ENCODE data around the gene SEMA5A.

The SEMA5A gene

DNA sequence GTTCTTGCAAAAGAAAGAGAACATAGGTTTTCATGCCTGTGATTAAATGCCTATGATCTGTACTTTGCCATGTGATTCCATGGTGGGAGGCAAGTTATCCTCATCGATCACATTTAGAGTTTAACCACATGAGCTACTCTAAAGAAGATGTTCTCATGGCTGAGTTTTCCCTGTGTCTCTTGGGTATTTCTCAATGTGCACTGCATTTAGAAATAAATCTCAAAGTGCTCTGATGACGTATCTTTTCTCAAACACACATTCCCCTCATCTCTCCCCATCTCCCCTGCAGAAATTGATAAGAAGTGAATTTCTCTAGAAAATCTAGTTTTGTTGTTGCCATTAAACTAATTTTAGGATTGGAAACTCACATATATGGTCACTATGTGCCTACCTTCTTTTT, 282.2 kb downstream of the SEMA5A start:
- no peaks in the 10 kb centered on the region for H3K9me2 ChIP-seq (replicated peaks; ENCODE audit: insufficient read depth, low read length)
- H3K4me1 ChIP-seq (ENCODE audit: low read length), result no peaks in the 10 kb centered on the region
- H3K9me3 ChIP-seq (replicated peaks; ENCODE audit: insufficient read depth, low read length), result no peaks in the 10 kb centered on the region
- TF ChIP-seq, protein P1, sequence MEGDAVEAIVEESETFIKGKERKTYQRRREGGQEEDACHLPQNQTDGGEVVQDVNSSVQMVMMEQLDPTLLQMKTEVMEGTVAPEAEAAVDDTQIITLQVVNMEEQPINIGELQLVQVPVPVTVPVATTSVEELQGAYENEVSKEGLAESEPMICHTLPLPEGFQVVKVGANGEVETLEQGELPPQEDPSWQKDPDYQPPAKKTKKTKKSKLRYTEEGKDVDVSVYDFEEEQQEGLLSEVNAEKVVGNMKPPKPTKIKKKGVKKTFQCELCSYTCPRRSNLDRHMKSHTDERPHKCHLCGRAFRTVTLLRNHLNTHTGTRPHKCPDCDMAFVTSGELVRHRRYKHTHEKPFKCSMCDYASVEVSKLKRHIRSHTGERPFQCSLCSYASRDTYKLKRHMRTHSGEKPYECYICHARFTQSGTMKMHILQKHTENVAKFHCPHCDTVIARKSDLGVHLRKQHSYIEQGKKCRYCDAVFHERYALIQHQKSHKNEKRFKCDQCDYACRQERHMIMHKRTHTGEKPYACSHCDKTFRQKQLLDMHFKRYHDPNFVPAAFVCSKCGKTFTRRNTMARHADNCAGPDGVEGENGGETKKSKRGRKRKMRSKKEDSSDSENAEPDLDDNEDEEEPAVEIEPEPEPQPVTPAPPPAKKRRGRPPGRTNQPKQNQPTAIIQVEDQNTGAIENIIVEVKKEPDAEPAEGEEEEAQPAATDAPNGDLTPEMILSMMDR (IDR thresholded peaks at IDR 0.05; ENCODE audit: low read length), result no peak
- TF ChIP-seq EZH2phosphoT487 (IDR thresholded peaks at IDR 0.05; ENCODE audit: low read length) (no peak), EZH2 (optimal IDR thresholded peaks at IDR 0.05; ENCODE audit: low read depth, low read length) (no peak)
- H3K79me2 ChIP-seq (ENCODE audit: low read length), result no peaks in the 10 kb centered on the region
- no peak overlapping the region for H3K4me3 ChIP-seq (ENCODE audit: low read length)
- DNase-seq, result no peak
- H3K27ac ChIP-seq (ENCODE audit: low read length), result no peak overlapping the region
- no peak overlapping the region for H2AFZ ChIP-seq (ENCODE audit: low read length)
- H3K36me3 ChIP-seq (replicated peaks; ENCODE audit: insufficient read depth, low read length), result no peaks in the 10 kb centered on the region
- no peaks in the 10 kb centered on the region for H3F3A ChIP-seq (ENCODE audit: insufficient read depth, low read length)
- H3K9ac ChIP-seq (ENCODE audit: low read length), result no peak overlapping the region
- no peaks in the 10 kb centered on the region for H4K20me1 ChIP-seq (ENCODE audit: insufficient read depth, low read length)
- H3K27me3 ChIP-seq (replicated peaks; ENCODE audit: insufficient read depth, low read length), result no peaks in the 10 kb centered on the region
- no peak overlapping the region for H3K4me2 ChIP-seq (ENCODE audit: low read depth, low read length)

DNA sequence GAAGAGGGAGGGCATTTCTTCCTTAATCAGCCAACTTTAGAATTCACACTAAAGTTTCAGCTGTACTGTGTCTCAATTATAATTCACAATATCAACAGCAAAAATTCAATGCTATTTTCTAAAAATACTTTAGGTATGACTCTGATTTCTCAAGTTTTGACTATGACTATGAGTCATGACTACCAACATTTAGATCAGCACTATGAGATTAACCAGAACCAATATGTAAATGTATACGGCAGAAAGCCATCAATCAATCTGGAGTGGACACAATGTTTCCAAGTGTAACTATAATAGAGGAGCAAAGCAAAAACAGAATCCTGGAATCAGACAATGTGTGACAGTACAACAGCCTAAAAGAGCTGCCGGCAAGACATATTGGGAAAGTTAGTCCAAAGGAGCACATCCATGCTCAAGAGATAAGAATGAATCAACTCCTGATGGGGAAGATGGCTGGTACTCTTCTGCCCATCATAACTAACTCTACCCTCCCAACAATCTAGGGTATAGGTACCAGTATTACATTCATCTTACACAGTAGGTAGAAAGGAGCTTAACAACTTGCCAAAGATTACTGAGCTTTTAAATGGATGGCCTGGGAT, 294.4 kb downstream of the SEMA5A start:
- no peak for DNase-seq
- TF ChIP-seq, protein P1 (IDR thresholded peaks at IDR 0.05; ENCODE audit: low read length), result no peak
- TF ChIP-seq EZH2 (optimal IDR thresholded peaks at IDR 0.05; ENCODE audit: low read depth, low read length) (no peak), EZH2phosphoT487 (IDR thresholded peaks at IDR 0.05; ENCODE audit: low read length) (no peak)
- Histone ChIP-seq H3K9me3 (replicated peaks; ENCODE audit: insufficient read depth, low read length) (no peaks in the 10 kb centered on the region), H3K9me2 (replicated peaks; ENCODE audit: insufficient read depth, low read length) (no peaks in the 10 kb centered on the region), H2AFZ (ENCODE audit: low read length) (no peak overlapping the region), H3K4me2 (ENCODE audit: low read depth, low read length) (no peak overlapping the region), H3K27ac (ENCODE audit: low read length) (no peak overlapping the region), H3K79me2 (ENCODE audit: low read length) (no peaks in the 10 kb centered on the region), H3K27me3 (replicated peaks; ENCODE audit: insufficient read depth, low read length) (no peaks in the 10 kb centered on the region), H3F3A (ENCODE audit: insufficient read depth, low read length) (no peaks in the 10 kb centered on the region), H3K4me1 (ENCODE audit: low read length) (no peaks in the 10 kb centered on the region), H3K4me3 (ENCODE audit: low read length) (no peak overlapping the region), H4K20me1 (ENCODE audit: insufficient read depth, low read length) (no peaks in the 10 kb centered on the region), H3K9ac (ENCODE audit: low read length) (no peak overlapping the region), H3K36me3 (replicated peaks; ENCODE audit: insufficient read depth, low read length) (no peaks in the 10 kb centered on the region)

DNA sequence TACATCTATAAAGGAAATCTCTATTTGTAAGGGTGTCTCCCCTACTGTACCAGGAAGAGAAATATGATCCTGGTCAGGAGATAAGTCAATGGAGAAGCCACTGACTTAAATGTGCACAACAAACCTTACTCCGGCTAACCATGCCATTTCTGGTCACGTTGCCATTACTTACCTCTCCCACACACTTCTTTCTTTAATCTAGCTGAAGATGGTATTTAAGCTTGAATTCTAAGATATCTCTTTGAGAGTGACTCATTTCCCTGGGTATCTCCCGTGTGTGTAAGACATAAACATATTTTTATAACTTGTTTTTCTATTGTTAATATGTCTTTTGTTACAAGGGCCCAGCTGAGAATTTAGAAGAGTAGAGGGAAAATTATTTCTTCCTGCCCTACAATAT, 296.6 kb downstream of the SEMA5A start:
- H3K4me1 ChIP-seq (ENCODE audit: low read length), result no peaks in the 10 kb centered on the region
- H3K9me2 ChIP-seq (replicated peaks; ENCODE audit: insufficient read depth, low read length), result no peaks in the 10 kb centered on the region
- TF ChIP-seq, protein P1 (IDR thresholded peaks at IDR 0.05; ENCODE audit: low read length), result no peak
- TF ChIP-seq EZH2phosphoT487 (IDR thresholded peaks at IDR 0.05; ENCODE audit: low read length) (no peak), EZH2 (optimal IDR thresholded peaks at IDR 0.05; ENCODE audit: low read depth, low read length) (no peak)
- H3K27ac ChIP-seq (ENCODE audit: low read length), result no peak overlapping the region
- no peak overlapping the region for H3K4me3 ChIP-seq (ENCODE audit: low read length)
- H3F3A ChIP-seq (ENCODE audit: insufficient read depth, low read length), result no peaks in the 10 kb centered on the region
- no peak overlapping the region for H3K9ac ChIP-seq (ENCODE audit: low read length)
- H3K79me2 ChIP-seq (ENCODE audit: low read length), result no peaks in the 10 kb centered on the region
- H3K36me3 ChIP-seq (replicated peaks; ENCODE audit: insufficient read depth, low read length), result no peaks in the 10 kb centered on the region
- H3K4me2 ChIP-seq (ENCODE audit: low read depth, low read length), result no peak overlapping the region
- DNase-seq, result no peak
- H2AFZ ChIP-seq (ENCODE audit: low read length), result no peak overlapping the region
- no peaks in the 10 kb centered on the region for H3K27me3 ChIP-seq (replicated peaks; ENCODE audit: insufficient read depth, low read length)
- no peaks in the 10 kb centered on the region for H3K9me3 ChIP-seq (replicated peaks; ENCODE audit: insufficient read depth, low read length)
- H4K20me1 ChIP-seq (ENCODE audit: insufficient read depth, low read length), result no peaks in the 10 kb centered on the region

Measured in MM.1S (cell line).